GM10248 (cell line): Measurements from ENCODE around the gene CREBBP.

Source experiments
- CTCF ChIA-PET: fragments of 300-600 bp; sonication (Branson Sonifier 250); formaldehyde crosslinking; extraction: SDS; loops from one replicate; lab custom pipeline; 2021; ENCODE audit warnings: antibody characterized with exemption; lab: Yijun Ruan, JAX
- POLR2A ChIA-PET: fragments of 350-650 bp; sonication (Branson Sonifier 250); formaldehyde crosslinking; extraction: SDS; loops from one replicate; lab custom pipeline; 2020; ENCODE audit warnings: antibody characterized with exemption; lab: Yijun Ruan, JAX
- DNase-seq: peaks from one replicate; pipeline ENCODE4 v3.0.0; 2012; ENCODE audit errors: extremely low spot score
- CTCF ChIP-seq: IDR thresholded peaks from 2 replicates; pipeline ENCODE4 v1.5.1; 2012; ENCODE audit warnings: mild to moderate bottlenecking, low read depth; ENCODE audit errors: extremely low read depth, missing control alignments, control extremely low read depth

The CREBBP gene

GRCh38 chr16:3762107-3762750 is 118.3 kb downstream of the CREBBP start:
- ChIA-PET CTCF (no interaction called here), POLR2A (no interaction called here)
- TF ChIP-seq CTCF = no peak
- DNase-seq = no peak

- ChIA-PET CTCF (no interaction called here), POLR2A (no interaction called here)
- no peak for DNase-seq
- no peak for TF ChIP-seq CTCF
These were observed 119.0 kb downstream of the CREBBP start for GRCh38 chr16:3761375-3762106.

GRCh38 chr16:3760518-3760917 is 120.0 kb downstream of the CREBBP start:
- ChIA-PET POLR2A (interaction anchor here (0.6 kb wide), 1 partner anchor 246 kb away, joined by 6 read pairs; no protein-coding TSS in a partner anchor), CTCF (no interaction called here)
- DNase-seq = no peak
- TF ChIP-seq CTCF = no peak

GRCh38 chr16:3759736-3760135 is 120.8 kb downstream of the CREBBP start:
- POLR2A ChIA-PET = no interaction called here
- no peak for DNase-seq

GRCh38 chr16:3756113-3756512 is 124.4 kb downstream of the CREBBP start:
- POLR2A ChIA-PET = no interaction called here
- CTCF ChIA-PET = no interaction called here
- DNase-seq = no peak
- no peak for TF ChIP-seq CTCF

More at GRCh38 chr16:3759736-3760135, 120.8 kb downstream of the CREBBP start:
- TF ChIP-seq CTCF = no peak
- CTCF ChIA-PET = interaction anchor here (1.2 to 1.3 kb wide), 2 partner anchors 12 to 69 kb away, joined by 3 to 4 read pairs; no protein-coding TSS in a partner anchor

- CTCF ChIA-PET = no interaction called here
- POLR2A ChIA-PET = no interaction called here
- no peak for DNase-seq
- no peak for TF ChIP-seq CTCF
These were observed 125.3 kb downstream of the CREBBP start for GRCh38 chr16:3755249-3755648.
